Gastroesophageal sphincter (tissue), 4 donors: ENCODE data around the gene TXNDC11. TPM values are rescaled to one million over a fixed set of nuclear protein-coding genes. Genes with fewer than 3 reads are reported as not detected.

Experiments used
- ATAC-seq: fragments of 150-250 bp; one replicate; pipeline ENCODE4 v1.9.1; 2016; ENCODE audit warnings: mild to moderate bottlenecking, moderate library complexity
- H3K27ac ChIP-seq, 4 donors: fragments of 200-600 bp; sonication (generic) in 3 of 4; 1 replicate in 3 of 4; 2 replicates in 1 of 4; pipeline ENCODE4 v1.5.1; 2016 to 2019
- H3K27me3 ChIP-seq: fragments of 200-600 bp; sonication (generic); one replicate; pipeline ENCODE4 v1.5.1; 2019
- H3K36me3 ChIP-seq, 2 donors: fragments of 200-600 bp; sonication (generic); one replicate each; pipeline ENCODE4 v1.5.1; 2019; ENCODE audit warnings: control low read depth in 1 of 2
- H3K4me1 ChIP-seq, 3 donors: fragments of 200-600 bp; sonication (generic); 1 replicate in 2 of 3; 2 replicates in 1 of 3; pipeline ENCODE4 v1.5.1; 2016 to 2019; ENCODE audit warnings: control low read depth in 2 of 3
- H3K4me3 ChIP-seq, 2 donors: fragments of 200-600 bp; sonication (generic); one replicate each; pipeline ENCODE4 v1.5.1; 2019; ENCODE audit warnings: mild to moderate bottlenecking in 1 of 2, moderate library complexity in 1 of 2
- H3K9me3 ChIP-seq, 3 donors: fragments of 200-600 bp; sonication (generic); one replicate each; pipeline ENCODE4 v1.5.1; 2017 to 2019; ENCODE audit warnings: control low read depth in 2 of 3
- CTCF ChIP-seq, 4 experiments: fragments of 200-600 bp in 2 of 4; fragments of 450-650 bp in 2 of 4; sonication (generic) in 1 of 4; IDR thresholded peaks; one replicate each; pipeline ENCODE4 v1.5.1; 2017 to 2019; ENCODE audit warnings: antibody characterized with exemption in 4 of 4, mild to moderate bottlenecking in 2 of 4, moderate library complexity in 2 of 4
- EP300 ChIP-seq: sonication (generic); formaldehyde crosslinking; IDR thresholded peaks from one replicate; pipeline ENCODE4 v1.6.1; 2017; ENCODE audit warnings: antibody characterized with exemption, mild to moderate bottlenecking
- POLR2A ChIP-seq, 2 donors: fragments of 450-650 bp; IDR thresholded peaks; one replicate each; pipeline ENCODE4 v1.6.1; 2017; ENCODE audit warnings: antibody characterized with exemption in 2 of 2, mild to moderate bottlenecking in 2 of 2, moderate library complexity in 1 of 2
- POLR2AphosphoS5 ChIP-seq: sonication (generic); formaldehyde crosslinking; IDR thresholded peaks from one replicate; pipeline ENCODE4 v1.6.1; 2017; ENCODE audit warnings: antibody characterized with exemption
- WGBS, 2 donors: methylation state at CpG; one replicate each; pipeline ENCODE4 v1.1.5; 2018; ENCODE audit warnings: low coverage in 1 of 2; 5-methylcytosine and 5-hydroxymethylcytosine counted together
- total RNA-seq, 4 donors: library from RNA; depleted of rRNA; stranded (reverse); fragments of >200 nt; gene quantifications; one replicate each; pipeline ENCODE4 v1.1.0, GENCODE V29; 2016

The TXNDC11 gene
- total RNA-seq, 4 donors from 2014 or later, result 30.2 to 53.5 (median 46.4) TPM

- TF ChIP-seq POLR2A (IDR thresholded peaks at IDR 0.05) (no peak), CTCF (IDR thresholded peaks at IDR 0.05) (no peak), POLR2AphosphoS5 (no peak), EP300 (no peak)
- Histone ChIP-seq H3K9me3 (no peaks in the 10 kb centered on the region), H3K4me3 (no peak overlapping the region), H3K27me3 (no peaks in the 10 kb centered on the region), H3K36me3 (peaks cover 0 to 38% of the 10 kb centered on the region in 2 donors), H3K4me1 (peaks cover 0 to 95% (median 39%) of the 10 kb centered on the region in 3 donors), H3K27ac (peak overlapping the region in 3 of 4 donors; percentile 56 to 92 (median 66))
- 51% methylated on average over 7 of the region's 25 CpGs; no CpG with 5 or more reads in 1 of the 2 donors for WGBS, 2 donors
- no peak for ATAC-seq
Observed at GRCh38 chr16:11674001-11674817, 68.4 kb downstream of the TXNDC11 start.

DNA sequence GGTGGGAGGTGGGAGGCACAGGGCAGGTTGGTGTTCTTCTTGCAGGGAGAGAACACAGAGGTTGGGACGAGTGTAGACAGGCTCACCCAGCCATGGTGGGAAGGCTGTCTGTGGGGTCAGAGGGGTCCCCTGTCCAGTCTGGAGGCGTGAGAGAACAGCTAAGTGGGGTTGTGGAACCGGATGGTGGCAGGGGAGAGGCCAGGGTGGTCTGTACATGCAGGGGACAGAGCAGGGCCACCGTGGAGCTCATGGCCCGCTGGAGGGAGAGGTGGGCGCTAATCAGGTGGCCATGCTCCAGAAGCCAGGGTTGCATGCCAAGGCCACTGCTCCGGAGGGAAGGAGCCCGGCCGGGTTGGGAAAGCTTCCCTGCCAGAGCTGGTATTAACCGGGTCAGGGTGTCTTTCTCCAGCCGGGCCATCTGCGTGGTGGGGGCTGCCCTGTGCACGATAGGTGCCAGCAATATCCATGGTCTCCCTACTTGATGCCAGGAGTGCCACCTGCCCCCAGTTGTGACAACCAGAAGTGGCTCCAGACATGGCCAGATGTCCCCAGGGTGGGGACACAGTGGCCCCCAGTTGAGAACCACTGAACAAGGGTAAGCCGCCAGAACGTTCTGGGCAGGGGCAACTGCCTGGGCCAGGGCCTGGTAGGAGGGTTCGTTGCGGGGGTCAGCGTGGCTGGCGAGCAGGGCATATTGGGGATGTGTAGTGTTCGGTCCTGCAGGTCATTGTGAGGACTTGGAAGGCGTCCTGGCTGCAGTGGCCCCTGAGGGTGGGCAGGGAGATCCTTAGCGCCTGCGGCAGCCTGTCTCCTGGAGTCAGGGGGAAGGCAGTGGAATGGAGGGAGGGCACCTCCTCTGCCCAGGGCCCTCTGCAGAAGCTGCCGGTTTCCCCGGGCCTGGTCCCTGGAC, 69.3 kb downstream of the TXNDC11 start:
- H3K4me1 ChIP-seq, result peaks cover 0 to 91% (median 39%) of the 10 kb centered on the region in 3 donors
- H3K27me3 ChIP-seq, result no peaks in the 10 kb centered on the region
- no peak overlapping the region for H3K4me3 ChIP-seq
- TF ChIP-seq CTCF (IDR thresholded peaks at IDR 0.05) (no peak), POLR2AphosphoS5 (no peak), POLR2A (IDR thresholded peaks at IDR 0.05) (no peak), EP300 (no peak)
- WGBS, 2 donors, result 51% methylated on average over 4 of the region's 25 CpGs; no CpG with 5 or more reads in 1 of the 2 donors
- peak overlapping the region in 3 of 4 donors; percentile 56 to 92 (median 66) for H3K27ac ChIP-seq
- H3K9me3 ChIP-seq, result no peaks in the 10 kb centered on the region
- peaks cover 0 to 29% of the 10 kb centered on the region in 2 donors for H3K36me3 ChIP-seq
- ATAC-seq, result no peak

GRCh38 chr16:11672206-11673090, 70.2 kb downstream of the TXNDC11 start:
- Histone ChIP-seq H3K36me3 (peaks cover 0 to 20% of the 10 kb centered on the region in 2 donors), H3K9me3 (no peaks in the 10 kb centered on the region), H3K27me3 (no peaks in the 10 kb centered on the region), H3K4me1 (peaks cover 0 to 88% (median 42%) of the 10 kb centered on the region in 3 donors), H3K4me3 (no peak overlapping the region), H3K27ac (peak overlapping the region in 3 of 4 donors; percentile 56 to 92 (median 66))
- TF ChIP-seq CTCF (IDR thresholded peaks at IDR 0.05), result no peak
- TF ChIP-seq POLR2AphosphoS5, result no peak
- no peak for TF ChIP-seq POLR2A (IDR thresholded peaks at IDR 0.05)
- no peak for TF ChIP-seq EP300
- whole genome bisulfite sequencing, 2 donors, result 75 to 100% methylated on average over 1 to 3 of the region's 25 CpGs
- ATAC-seq, result no peak

- 89% methylated on average over 3 of the region's 8 CpGs; no CpG with 5 or more reads in 1 of the 2 donors for WGBS, 2 donors
- H3K36me3 ChIP-seq, result peaks cover 0 to 13% of the 10 kb centered on the region in 2 donors
- H3K4me1 ChIP-seq, result peaks cover 0 to 81% (median 42%) of the 10 kb centered on the region in 3 donors
- H3K4me3 ChIP-seq, result no peak overlapping the region
- no peaks in the 10 kb centered on the region for H3K27me3 ChIP-seq
- no peaks in the 10 kb centered on the region for H3K9me3 ChIP-seq
- ATAC-seq, result no peak
- H3K27ac ChIP-seq, result peak overlapping the region in 1 of 4 donors; percentile 92
- no peak for TF ChIP-seq EP300
- TF ChIP-seq POLR2AphosphoS5, result no peak
- TF ChIP-seq CTCF (IDR thresholded peaks at IDR 0.05), result no peak
- no peak for TF ChIP-seq POLR2A (IDR thresholded peaks at IDR 0.05)
Observed at GRCh38 chr16:11671676-11672075, 71.0 kb downstream of the TXNDC11 start.
